Neural progenitor cell (in vitro differentiated cells): ENCODE measurements around the gene NINL. TPM values are rescaled to one million over a fixed set of nuclear protein-coding genes. Genes with fewer than 3 reads are reported as not detected.

Source experiments
- DNase-seq: peaks from one replicate; pipeline ENCODE4 v3.0.0-alpha.2; 2016; ENCODE audit warnings: low spot score
- H2AFZ ChIP-seq: fragments of 200-600 bp; sonication (generic); replicated peaks from 2 replicates; pipeline ENCODE4 v1.6.1; 2016; ENCODE audit warnings: antibody characterized with exemption
- H3F3A ChIP-seq: fragments of 200-600 bp; sonication (generic); 2 replicates; pipeline ENCODE4 v1.6.1; 2016; ENCODE audit warnings: antibody characterized with exemption, low read depth
- H3K27ac ChIP-seq: fragments of 200-600 bp; sonication (generic); 2 replicates; pipeline ENCODE4 v1.5.1; 2016; ENCODE audit warnings: mild to moderate bottlenecking
- H3K27me3 ChIP-seq: fragments of 200-600 bp; sonication (generic); 2 replicates; pipeline ENCODE4 v1.6.1; 2016; ENCODE audit warnings: mild to moderate bottlenecking, moderate library complexity
- H3K36me3 ChIP-seq: fragments of 200-600 bp; sonication (generic); 2 replicates; pipeline ENCODE4 v1.5.1; 2016
- H3K4me1 ChIP-seq: fragments of 200-600 bp; sonication (generic); 2 replicates; pipeline ENCODE4 v1.6.1; 2016; ENCODE audit warnings: mixed run types
- H3K4me2 ChIP-seq: fragments of 200-600 bp; sonication (generic); 2 replicates; pipeline ENCODE4 v1.6.1; 2016
- H3K4me3 ChIP-seq: fragments of 200-600 bp; sonication (generic); 2 replicates; pipeline ENCODE4 v1.5.1; 2016
- H3K79me2 ChIP-seq: fragments of 200-600 bp; sonication (generic); 2 replicates; pipeline ENCODE4 v1.6.1; 2016; ENCODE audit warnings: low read depth
- H3K9ac ChIP-seq: fragments of 200-600 bp; sonication (generic); 2 replicates; pipeline ENCODE4 v1.6.1; 2016
- H3K9me3 ChIP-seq: fragments of 200-600 bp; sonication (generic); 2 replicates; pipeline ENCODE4 v1.5.1; 2016; ENCODE audit warnings: low read depth
- H4K20me1 ChIP-seq: fragments of 200-600 bp; sonication (generic); 2 replicates; pipeline ENCODE4 v1.6.1; 2016; ENCODE audit warnings: low read depth
- H3K27ac Mint-ChIP-seq: 3 replicates; pipeline ENCODE4 v1.8.0; 2021; ENCODE audit warnings: mixed read lengths
- H3K27me3 Mint-ChIP-seq: 2 replicates; pipeline ENCODE4 v1.8.0; 2022; ENCODE audit warnings: low read depth, mild to moderate bottlenecking, inconsistent platforms, moderate library complexity, mixed read lengths; ENCODE audit not compliant: insufficient read depth
- H3K36me3 Mint-ChIP-seq: 3 replicates; pipeline ENCODE4 v1.8.0; 2021; ENCODE audit warnings: mixed read lengths
- H3K4me1 Mint-ChIP-seq: 3 replicates; pipeline ENCODE4 v1.8.0; 2021; ENCODE audit warnings: mixed read lengths
- H3K4me3 Mint-ChIP-seq: 3 replicates; pipeline ENCODE4 v1.8.0; 2021; ENCODE audit warnings: mild to moderate bottlenecking, moderate library complexity, mixed read lengths
- H3K9me3 Mint-ChIP-seq: 3 replicates; pipeline ENCODE4 v1.8.0; 2020; ENCODE audit warnings: mixed read lengths
- EZH2 ChIP-seq: fragments of 200-600 bp; sonication (generic); IDR thresholded peaks from 2 replicates; pipeline ENCODE4 v1.6.1; 2017; ENCODE audit warnings: antibody characterized with exemption, mild to moderate bottlenecking, moderate library complexity
- EZH2phosphoT487 ChIP-seq: fragments of 200-600 bp; sonication (generic); IDR thresholded peaks from 2 replicates; pipeline ENCODE4 v1.6.1; 2017; ENCODE audit warnings: antibody characterized with exemption
- total RNA-seq: library from RNA; depleted of rRNA; stranded (reverse); fragments of >200 nt; gene quantifications from 2 replicates; pipeline ENCODE4 v1.2.3, GENCODE V29; 2015; ENCODE audit warnings: low replicate concordance
- TF ChIP-seq, protein P1 (sequence below): fragments of 200-600 bp; sonication (generic); IDR thresholded peaks from 2 replicates; pipeline ENCODE4 v1.5.1; 2017; ENCODE audit warnings: antibody characterized with exemption, mild to moderate bottlenecking

The NINL gene
- total RNA-seq, 1 donor from 2014 or later, result 21.5 TPM

DNA sequence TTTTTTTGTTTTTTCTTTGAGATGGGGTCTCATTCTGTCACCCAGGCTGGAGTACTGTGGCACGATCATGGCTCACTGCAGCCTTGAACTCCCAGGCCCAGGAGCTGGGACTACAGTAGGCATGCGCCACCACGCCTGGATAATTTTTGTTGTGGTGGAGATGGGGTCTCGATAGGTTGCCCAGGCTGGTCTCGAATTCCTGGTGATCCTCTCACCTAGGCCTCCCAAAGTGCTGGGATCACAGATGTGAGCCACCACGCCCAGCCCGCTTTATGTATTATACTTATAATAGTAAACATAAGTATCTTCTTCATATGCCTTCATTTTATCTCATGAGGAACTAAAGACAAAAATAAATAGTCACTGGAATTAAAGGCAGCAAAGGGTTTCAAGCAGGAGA is 114.3 kb downstream of the NINL start:
- Histone ChIP-seq H3K4me3 (no peak overlapping the region), H3K79me2 (no peaks in the 10 kb centered on the region), H3K27ac (no peak overlapping the region), H4K20me1 (no peaks in the 10 kb centered on the region), H3K9me3 (no peaks in the 10 kb centered on the region), H3K27me3 (no peaks in the 10 kb centered on the region), H2AFZ (no peak overlapping the region), H3F3A (no peaks in the 10 kb centered on the region), H3K4me2 (no peak overlapping the region), H3K9ac (no peak overlapping the region), H3K36me3 (no peaks in the 10 kb centered on the region), H3K4me1 (no peaks in the 10 kb centered on the region)
- no peaks in the 10 kb centered on the region for H3K9me3 Mint-ChIP-seq
- DNase-seq, result no peak
- H3K27me3 Mint-ChIP-seq, result no peaks in the 10 kb centered on the region
- no peak overlapping the region for H3K27ac Mint-ChIP-seq
- TF ChIP-seq EZH2phosphoT487 (no peak), EZH2 (no peak)
- TF ChIP-seq, protein P1, sequence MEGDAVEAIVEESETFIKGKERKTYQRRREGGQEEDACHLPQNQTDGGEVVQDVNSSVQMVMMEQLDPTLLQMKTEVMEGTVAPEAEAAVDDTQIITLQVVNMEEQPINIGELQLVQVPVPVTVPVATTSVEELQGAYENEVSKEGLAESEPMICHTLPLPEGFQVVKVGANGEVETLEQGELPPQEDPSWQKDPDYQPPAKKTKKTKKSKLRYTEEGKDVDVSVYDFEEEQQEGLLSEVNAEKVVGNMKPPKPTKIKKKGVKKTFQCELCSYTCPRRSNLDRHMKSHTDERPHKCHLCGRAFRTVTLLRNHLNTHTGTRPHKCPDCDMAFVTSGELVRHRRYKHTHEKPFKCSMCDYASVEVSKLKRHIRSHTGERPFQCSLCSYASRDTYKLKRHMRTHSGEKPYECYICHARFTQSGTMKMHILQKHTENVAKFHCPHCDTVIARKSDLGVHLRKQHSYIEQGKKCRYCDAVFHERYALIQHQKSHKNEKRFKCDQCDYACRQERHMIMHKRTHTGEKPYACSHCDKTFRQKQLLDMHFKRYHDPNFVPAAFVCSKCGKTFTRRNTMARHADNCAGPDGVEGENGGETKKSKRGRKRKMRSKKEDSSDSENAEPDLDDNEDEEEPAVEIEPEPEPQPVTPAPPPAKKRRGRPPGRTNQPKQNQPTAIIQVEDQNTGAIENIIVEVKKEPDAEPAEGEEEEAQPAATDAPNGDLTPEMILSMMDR, result no peak
- H3K4me1 Mint-ChIP-seq, result no peaks in the 10 kb centered on the region
- peaks cover 43% of the 10 kb centered on the region for H3K36me3 Mint-ChIP-seq
- H3K4me3 Mint-ChIP-seq, result no peak overlapping the region

DNA sequence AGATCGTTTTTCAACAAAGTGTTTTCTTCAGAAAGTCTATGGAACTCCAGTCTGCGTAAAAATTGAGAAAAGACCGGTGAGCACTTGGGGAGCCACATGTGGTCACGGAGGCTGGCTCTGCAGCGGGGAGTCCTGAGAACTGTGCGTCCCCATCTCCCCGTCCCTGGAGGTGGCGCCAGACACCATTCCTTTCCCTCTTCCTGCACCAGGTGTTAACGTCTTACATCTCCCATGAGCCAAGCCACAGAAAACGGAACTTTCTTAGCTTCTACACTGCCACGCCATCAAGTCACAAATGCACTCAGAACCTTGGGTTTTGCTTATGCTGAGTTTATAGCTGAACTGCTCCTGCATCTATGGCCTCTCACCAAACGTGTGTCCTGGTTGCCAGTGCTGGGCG is 115.3 kb downstream of the NINL start:
- Histone ChIP-seq H3K27me3 (no peaks in the 10 kb centered on the region), H3K4me3 (no peak overlapping the region), H2AFZ (no peak overlapping the region), H4K20me1 (no peaks in the 10 kb centered on the region), H3K9me3 (no peaks in the 10 kb centered on the region), H3K9ac (no peak overlapping the region), H3K4me1 (no peaks in the 10 kb centered on the region), H3K36me3 (no peaks in the 10 kb centered on the region), H3K4me2 (no peak overlapping the region), H3K79me2 (no peaks in the 10 kb centered on the region), H3K27ac (no peak overlapping the region), H3F3A (no peaks in the 10 kb centered on the region)
- peak; percentile 68 for DNase-seq
- no peak for TF ChIP-seq EZH2
- TF ChIP-seq, protein P1, result peak; percentile 72
- Mint-ChIP-seq H3K27me3 (no peaks in the 10 kb centered on the region), H3K36me3 (peaks cover 41% of the 10 kb centered on the region), H3K4me3 (no peak overlapping the region), H3K9me3 (no peaks in the 10 kb centered on the region), H3K4me1 (no peaks in the 10 kb centered on the region), H3K27ac (peak overlapping the region; percentile 6)

DNA sequence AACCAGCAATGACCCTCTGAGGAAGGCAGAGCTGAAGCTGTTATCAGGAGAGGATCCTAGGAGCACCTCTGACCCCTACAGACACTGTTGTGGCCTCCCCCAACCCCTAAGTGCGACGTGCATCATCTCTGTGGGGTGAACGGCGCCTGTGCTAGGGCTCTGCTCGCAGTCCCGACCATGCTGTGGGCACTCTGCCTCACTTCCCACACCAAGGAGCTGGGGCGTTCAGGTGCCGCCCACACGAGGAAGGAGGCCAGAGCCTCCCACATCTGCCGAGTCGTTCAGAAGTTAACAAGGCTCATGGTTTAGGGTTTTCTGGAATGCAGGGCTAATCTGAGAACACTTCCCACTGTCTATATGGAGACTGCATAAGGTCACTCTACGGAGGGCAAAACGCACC is 115.8 kb downstream of the NINL start:
- H3K4me1 ChIP-seq, result no peaks in the 10 kb centered on the region
- no peaks in the 10 kb centered on the region for H3K27me3 Mint-ChIP-seq
- H2AFZ ChIP-seq, result no peak overlapping the region
- no peaks in the 10 kb centered on the region for H3K4me1 Mint-ChIP-seq
- H3K36me3 Mint-ChIP-seq, result peaks cover 43% of the 10 kb centered on the region
- TF ChIP-seq, protein P1, result no peak
- no peak for TF ChIP-seq EZH2
- TF ChIP-seq EZH2phosphoT487, result no peak
- H3K4me3 ChIP-seq, result no peak overlapping the region
- peak overlapping the region; percentile 6 for H3K27ac Mint-ChIP-seq
- H3K27me3 ChIP-seq, result no peaks in the 10 kb centered on the region
- no peaks in the 10 kb centered on the region for H3K9me3 Mint-ChIP-seq
- H3K4me2 ChIP-seq, result no peak overlapping the region
- no peak overlapping the region for H3K4me3 Mint-ChIP-seq
- no peaks in the 10 kb centered on the region for H3K79me2 ChIP-seq
- DNase-seq, result no peak
- H3K36me3 ChIP-seq, result no peaks in the 10 kb centered on the region
- H3F3A ChIP-seq, result no peaks in the 10 kb centered on the region
- H3K9me3 ChIP-seq, result no peaks in the 10 kb centered on the region
- no peaks in the 10 kb centered on the region for H4K20me1 ChIP-seq
- no peak overlapping the region for H3K9ac ChIP-seq
- no peak overlapping the region for H3K27ac ChIP-seq
